ENCODE measurements around the gene ARPC1B.
"Not testable (repeated sequence)": the region's sequence is repeated elsewhere in the genome, so short reads cannot be mapped to it uniquely, and the experiment has no call there.

- TF ChIP-seq CTCF (IDR thresholded peaks at IDR 0.05; ENCODE audit: low read depth, low read length); MYC (IDR thresholded peaks at IDR 0.05; ENCODE audit: low read depth, low read length); POLR2A (IDR thresholded peaks at IDR 0.05; ENCODE audit: extremely low read depth, insufficient read length); MAX (IDR thresholded peaks at IDR 0.05; ENCODE audit: low read depth, low read length): not testable (repeated sequence)
Observed at GRCh38 chr7:99350641-99351040, 23.9 kb upstream of the ARPC1B start.

Measured in NB4 (cell line).